COLO829 (cell line): ENCODE data around the gene DHH.
"Not testable (repeated sequence)": the region's sequence is repeated elsewhere in the genome, so short reads cannot be mapped to it uniquely, and the experiment has no call there.

Source experiments
- DNase-seq: peaks from one replicate; pipeline ENCODE4 v3.0.0; 2012; ENCODE audit warnings: low spot score

Gene DHH

DNA sequence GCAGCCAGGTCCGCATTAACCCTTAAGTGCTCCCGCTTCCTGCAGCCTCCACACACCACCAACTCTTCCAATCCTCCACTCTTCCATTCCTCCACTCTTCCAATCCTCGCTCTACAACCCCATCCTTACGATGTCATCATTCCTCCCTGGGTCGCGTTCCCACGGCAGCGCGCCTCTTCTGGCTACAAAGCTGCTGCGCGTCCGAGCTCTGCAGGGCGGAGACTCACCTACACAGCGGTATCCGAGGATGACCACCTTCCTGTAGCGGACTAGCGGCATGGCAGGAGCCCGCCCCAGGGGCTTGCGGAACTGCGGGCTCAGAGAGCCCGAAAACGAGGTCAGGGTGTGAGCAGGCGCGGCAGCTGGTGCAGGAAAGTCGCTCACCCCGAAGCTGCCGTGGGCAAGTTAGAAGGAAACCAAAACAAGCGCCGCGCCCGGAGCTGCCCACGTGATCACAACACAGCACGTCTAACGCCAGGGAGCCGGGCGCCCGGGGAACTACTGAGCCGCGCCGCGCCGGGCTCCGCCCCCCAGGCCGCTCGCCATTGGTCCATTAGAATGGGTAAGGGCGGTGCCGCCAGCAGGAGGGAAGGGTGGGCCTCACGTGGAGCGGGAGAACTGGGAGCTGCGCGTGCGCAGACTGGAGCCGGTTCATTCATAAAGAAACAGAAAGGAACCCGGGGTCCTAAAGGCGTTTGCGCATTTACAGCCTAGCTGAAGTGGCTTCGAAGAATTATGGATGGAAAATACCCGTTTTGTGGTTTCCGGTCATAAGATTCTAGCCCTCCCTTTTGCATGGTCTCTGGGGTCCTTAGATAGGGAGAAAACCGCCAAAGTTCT lies 24.9 kb downstream of the DHH start, which contains the start of gene RHEBL1:
Gene RHEBL1 (minus strand): TSS at position 473 of the 840 bp plus-strand sequence. CDS start 194 bp downstream, at position 279.
- peak; percentile 97 for DNase-seq

DNA sequence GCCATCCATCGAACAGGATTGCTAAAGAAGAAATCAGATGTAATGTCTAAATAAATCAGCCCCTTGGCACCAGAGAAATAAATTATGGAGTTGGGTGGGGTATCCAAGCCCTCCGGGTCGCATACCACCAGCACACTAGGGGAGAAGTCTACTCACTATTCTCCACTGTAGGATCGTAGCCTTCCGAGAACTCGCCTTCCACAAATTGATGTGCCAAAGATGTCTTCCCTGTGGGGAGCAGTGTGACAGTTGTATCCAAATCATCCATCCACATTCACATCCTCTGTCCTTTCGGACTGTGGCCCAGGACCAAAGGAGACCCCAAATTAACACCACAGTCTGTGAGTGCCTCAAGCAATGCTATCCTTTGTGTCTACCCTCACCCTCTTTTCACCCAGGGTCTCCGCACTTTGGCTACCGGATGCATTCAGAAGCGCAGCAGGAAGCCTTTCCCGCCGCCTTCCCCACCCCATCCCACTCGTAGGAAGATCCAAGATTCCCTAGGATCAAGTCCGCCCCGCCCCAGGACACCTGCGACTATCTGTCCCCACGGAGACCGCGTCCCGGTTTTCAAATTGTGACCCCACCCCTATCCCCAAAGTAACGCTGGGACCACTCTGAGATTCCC lies 25.6 kb downstream of the DHH start:
- DNase-seq = no peak

DNA sequence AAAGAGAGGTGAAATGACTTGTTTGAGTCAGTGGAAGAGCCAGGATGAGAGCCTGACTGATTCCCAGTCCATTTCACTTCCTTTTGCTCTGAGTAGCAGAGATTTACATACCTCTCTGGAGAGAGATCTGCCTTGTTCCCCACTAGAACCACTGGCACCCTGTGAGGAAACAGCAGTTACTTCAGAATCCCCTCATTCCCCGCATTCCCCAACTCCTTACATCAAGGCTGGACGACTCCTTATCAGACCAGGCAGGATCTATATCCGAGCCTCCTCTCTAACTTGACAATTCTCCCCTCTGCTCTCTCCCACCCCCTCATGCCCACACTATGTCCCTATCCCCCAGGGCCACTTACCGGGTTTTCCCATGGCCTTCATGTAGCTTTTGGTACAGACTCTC lies 28.5 kb downstream of the DHH start:
- DNase-seq = no peak

DNA sequence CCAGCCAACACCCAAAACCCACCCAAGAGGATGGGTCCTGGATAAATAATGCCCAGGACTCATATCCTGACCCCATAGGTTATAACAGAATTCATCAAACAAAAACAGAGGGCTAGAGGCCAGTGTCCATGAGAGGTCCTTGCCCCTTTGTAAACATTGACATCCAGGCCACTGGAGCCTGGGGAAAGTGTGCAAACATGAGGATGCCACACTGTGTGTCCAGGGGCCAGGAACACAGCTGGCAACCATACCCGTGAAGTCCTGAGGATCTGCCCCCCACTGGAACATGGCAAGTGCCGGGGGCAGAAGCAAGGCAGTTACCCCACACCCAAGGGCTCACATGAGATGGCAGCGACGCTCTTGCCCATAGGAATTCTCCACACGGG lies 29.8 kb downstream of the DHH start:
- DNase-seq = no peak

DNA sequence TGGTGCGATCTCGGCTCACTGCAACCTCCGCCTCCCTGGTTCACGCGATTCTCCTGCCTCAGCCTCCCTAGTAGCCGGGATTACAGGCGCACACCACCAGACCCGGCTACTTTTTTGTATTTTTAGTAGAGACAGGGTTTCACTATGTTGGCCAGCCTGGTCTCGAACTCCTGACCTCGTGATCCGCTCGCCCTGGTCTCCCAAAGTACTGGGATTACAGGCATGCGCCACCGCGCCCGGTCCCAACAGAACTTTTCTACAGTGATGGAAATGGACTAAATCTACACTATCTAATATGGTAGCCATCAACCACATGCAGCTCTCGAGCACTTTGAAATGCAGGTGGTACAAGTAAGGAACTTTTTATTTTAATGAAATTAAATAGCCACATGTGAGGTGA lies 32.7 kb downstream of the DHH start:
- DNase-seq = not testable (repeated sequence)

DNA sequence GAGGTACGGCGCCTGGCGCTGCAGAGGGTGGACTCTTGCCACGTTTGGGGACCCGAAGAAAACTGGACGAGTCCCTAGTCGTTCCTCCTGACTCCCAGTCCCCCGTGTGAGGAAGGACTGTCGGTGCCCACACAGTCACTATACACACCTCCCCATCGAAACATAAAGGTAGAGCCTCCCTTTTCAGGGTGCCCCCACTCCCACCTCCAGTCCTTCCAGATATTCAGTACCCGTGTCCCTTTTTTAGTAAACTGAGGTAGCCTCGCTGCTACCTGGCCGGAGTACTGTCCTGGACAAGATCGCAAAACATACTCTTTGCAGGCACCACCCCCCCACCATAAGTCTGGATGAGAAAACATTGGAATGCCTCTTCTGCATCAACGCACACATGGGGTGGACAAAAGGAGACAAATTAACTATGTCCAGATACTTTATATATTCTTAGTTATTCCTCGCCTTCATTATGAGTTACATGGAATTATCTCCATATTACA lies 33.4 kb downstream of the DHH start:
- DNase-seq = no peak

DNA sequence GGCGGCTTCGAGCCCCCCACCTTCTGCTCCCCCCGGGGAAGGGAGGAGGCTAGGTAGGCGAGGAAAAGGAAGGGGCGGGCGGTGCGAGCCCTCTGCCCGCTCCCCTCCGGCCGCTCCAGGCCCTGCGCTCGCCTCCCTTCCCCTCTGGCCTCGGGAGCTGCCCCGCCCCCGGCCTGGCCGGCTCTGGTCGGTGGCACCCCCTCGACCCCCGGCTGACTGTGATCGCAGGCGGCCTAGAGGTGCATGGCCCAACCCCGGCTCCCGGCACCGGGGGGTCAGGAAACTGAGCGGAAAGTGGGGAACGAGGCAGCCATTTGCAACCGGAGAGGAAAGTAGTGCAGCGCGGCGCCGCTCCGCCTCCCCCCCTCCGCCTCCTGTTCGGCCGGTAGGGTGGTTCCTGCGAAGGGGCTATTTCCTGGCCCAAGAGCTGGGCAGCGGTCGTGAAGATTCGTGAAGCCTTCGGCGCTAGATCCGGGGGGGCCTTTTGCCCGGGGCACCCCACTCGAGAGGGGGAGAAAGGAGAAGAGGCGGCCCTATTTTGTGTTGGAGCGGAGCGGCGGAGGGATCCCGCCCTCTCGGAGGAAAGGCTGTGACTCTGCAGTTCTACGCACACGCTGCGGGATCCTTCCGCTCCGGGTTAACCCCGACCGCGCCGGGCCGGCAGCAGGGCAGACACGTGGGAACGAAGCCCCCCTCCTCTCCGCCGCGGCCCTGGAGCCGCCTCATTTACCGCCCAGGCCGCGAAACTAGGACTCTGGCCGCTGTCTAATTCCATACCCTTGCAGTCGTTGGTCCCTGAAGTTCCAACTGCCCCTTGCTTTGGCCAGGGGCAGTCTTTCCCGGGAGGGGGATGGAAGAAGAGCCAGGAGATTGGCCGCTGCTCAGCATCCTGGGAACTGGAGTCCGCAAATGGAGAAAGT lies 34.1 kb downstream of the DHH start, which contains the start of gene KMT2D:
Gene KMT2D (minus strand): TSS at position 558 of the 920 bp plus-strand sequence. CDS start 5,470 bp downstream, outside the sequence.
- peak; percentile 96 for DNase-seq

DNA sequence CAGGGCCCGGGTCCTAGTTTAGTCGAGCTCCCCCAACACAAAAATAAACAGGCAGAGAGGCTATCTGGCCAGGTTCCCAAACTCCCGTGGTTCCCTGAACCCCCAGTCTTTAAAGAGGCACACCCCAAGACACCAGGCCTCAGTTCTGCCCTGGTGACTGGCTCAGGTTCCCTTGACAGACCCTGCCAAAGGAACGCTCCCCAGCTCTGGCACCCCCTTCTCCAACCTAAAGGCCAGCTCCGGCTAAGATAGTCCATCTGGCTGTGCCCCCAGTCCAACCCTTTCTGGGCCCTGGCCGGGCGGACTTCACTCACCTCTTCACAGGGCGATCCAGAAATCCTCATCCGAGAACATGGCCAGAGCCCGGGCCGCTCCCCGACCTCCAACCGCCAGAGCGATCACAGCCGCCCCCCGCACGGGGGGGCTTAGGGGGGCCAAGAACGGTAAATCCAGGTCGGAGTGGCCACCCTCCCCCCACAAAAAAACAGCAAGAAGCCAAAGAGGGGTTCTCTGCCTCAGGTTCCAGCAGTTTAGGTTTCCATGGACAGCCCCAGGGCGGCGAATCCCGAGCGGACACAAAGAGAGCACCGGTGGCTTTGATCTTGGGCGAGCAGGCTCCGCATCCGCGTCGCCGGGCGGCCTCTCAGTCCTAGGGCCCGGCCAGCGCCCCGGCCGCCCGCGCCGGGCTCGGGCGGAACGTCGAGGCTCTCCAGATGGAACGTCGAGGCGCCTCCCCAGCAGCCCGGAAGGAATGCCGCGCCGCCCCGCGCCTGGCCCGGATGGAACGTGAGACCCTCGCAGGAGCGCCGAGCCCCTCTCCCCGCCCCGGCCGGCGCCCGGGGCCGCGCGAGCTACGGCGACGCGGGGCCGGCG lies 35.1 kb downstream of the DHH start:
- peak; percentile 54 for DNase-seq

DNA sequence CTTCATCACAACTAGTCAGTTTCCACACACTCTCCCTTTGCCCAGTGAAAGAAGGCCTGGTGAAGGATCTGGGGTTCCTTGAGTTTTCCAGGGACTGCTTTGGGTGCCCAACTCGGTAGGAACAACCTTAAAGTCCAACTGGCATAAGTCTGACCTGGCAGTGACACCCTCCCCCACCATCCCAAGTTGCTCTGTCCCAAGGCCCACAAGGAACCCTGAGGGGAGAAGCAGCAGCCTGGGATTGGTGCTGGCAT lies 35.6 kb downstream of the DHH start:
- no peak for DNase-seq

DNA sequence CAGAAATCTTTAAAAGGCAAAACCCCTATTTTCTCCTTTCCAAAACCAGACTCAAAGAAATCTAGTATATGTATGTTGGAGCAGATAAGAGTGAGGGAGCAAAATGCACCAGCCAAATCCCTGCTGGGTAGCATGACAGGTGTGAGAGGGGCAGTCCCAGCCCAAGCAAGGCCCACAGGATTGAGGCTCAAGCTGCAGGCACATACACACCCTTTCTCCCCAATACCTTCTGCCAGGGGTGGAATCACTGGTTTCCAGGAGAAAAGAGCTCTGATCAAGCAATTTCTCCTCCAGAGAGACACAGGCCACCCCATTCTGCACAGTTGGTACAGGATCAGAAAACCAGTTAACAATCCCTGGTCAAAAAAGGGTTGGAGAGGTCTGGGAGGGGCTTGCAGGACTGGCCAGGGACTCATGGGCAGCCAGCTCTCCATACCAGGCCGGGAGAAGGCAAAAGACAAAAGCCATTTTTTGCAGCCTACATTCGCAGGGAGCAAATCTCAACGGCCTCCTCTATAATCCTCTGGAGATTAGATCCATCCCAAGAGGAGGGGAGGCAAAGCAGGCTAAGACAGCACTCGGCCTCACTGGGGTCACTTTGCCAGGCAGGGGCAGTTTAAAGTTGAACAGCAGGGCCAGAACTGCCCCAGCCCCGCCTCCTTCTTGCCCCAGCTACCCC lies 36.1 kb downstream of the DHH start:
- no peak for DNase-seq

DNA sequence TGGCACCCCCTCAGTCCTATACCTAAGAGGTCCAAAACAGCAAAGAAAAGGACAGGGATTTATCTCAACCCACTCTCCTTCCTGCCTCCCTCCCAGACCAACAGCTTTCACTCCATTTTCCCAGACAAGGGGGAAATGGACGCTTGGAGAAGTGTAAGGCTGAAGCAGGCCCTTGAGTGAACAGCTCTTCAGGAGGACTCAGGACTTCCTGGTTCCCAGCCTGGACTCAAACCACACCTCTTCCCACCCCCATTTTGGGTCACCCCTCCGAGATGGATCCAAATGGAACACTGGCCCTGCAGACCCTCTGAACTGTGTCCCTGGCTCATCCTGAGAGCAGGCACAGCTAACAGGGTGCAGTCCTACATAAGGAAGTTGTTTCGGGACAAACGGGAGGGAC lies 36.7 kb downstream of the DHH start:
- no peak for DNase-seq

DNA sequence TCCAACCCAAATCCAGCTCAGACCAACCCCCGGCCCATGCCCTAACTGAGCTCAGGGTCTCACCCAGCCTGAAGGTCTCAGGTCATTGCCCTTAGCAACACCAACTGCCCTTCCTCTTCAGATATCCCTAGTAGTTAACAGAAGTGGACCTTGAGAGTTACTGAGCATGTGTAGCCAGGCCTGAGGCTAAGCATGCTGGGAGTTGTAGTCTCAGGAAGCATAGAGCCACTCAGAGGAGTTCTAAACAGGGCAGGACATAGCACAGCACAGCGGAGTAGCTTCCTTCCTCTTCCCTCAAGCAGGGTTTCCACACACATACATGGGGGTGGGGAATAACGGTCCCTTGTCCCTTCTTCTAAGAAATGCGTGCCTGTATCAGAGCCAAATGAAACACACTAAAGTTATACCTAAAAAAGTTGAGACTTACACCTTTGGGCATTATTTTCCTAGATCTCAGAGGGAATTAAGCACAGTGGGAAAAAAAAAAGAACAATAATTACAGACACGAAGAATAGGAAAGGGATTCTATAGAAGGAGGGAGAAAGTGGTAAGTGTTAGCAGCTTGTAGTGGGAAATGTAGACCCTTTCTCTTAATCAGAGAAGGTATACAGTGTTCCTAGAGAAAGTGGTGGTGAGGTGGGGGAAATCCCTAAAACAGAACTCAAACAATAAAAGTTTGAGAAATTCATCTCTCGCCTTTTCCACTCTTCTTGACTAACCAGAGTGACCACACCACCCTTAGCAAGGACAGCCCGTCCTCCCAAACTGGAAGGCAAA lies 38.4 kb downstream of the DHH start:
- DNase-seq = peak; percentile 96

DNA sequence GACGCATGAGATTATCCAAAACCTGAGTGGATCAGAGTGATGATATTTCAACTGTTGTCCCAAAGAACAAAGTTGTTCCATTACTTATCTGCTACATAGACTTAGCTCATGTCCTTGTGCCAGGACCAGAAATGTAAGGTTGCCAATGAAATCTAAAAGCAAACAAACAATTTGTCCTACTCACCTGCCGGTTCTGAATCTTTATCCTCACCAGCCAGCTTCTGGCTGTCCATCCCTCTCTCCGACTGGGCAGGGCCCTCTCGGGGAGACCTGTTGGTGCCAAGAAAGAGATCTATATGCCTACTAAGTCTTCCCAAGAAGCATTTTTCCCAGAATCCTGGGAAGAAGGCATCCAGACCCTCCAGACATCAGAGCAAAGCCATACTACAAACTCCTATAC lies 39.5 kb downstream of the DHH start:
- DNase-seq = no peak

DNA sequence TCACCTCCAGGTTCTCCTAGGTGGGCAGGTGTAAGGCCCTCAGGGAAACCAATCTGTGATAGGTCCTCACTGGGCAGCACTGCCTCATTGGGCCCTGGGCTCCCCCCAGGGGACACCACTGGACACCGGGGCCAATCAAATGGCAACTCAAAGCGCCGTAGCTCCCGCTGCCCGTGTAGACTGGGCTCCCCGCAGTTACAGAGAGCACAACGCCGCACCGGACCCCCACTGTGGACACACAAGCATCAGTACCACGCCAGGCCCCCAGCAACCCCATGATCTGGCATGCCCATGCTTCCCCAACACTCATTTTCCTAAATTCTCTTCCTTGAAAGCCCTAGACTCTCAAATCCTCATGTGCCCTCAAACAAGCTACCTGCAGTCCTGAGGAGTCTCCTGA lies 40.1 kb downstream of the DHH start:
- DNase-seq = no peak

DNA sequence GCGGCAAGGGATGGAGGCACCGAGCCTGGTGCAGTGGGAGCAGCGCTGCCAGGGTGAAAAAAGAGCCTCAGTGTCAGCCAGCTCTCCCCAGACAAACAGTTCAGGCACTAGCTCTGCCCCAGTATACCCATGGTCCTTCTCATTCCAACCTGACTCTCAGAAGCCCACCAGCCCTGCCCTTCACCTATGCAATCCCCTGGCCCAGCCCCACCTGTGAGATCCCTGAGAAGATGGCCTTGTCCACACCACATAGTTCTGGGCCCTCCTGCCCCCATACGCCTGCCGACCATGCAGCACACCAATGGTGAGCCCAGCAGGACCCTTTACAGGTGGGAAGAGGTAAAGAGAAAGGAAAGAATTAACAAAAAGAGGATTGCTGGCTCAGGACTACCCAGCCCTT lies 40.5 kb downstream of the DHH start:
- no peak for DNase-seq

DNA sequence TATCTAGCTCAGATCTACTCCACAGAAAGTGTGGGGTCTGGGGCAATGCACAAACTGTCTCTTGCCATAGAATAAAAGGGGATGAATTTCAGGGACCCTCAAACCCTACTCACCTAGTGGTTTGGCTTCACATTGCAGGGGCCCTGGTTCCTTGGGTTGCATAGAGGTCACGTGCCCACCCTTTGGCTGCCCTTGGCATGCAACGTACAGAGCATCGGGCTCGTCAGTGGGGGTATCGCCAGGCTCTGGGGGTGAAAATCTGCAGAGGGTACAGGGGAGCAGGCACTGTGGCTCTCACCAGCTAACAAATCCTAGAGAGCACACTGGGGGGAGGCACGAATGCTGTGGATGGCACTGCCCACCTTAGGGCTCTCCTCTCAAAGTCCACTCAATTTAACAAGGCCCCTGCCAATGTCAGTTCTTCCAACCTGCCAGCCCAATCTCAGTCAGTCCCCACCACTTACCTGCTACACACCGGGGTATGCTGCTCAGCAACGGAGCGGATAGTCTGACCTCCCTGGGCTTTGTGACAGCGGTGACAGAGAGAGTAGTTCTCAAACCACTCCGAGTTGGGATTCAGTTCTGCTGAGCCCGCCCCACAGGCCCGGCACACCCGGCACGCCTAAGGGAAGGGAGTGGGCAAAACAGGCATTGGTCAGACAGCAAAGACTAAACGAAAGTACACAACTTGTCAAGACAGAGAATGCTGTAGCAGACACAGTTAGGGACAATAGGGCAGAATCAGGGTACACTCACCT lies 42.0 kb downstream of the DHH start:
- no peak for DNase-seq

DNA sequence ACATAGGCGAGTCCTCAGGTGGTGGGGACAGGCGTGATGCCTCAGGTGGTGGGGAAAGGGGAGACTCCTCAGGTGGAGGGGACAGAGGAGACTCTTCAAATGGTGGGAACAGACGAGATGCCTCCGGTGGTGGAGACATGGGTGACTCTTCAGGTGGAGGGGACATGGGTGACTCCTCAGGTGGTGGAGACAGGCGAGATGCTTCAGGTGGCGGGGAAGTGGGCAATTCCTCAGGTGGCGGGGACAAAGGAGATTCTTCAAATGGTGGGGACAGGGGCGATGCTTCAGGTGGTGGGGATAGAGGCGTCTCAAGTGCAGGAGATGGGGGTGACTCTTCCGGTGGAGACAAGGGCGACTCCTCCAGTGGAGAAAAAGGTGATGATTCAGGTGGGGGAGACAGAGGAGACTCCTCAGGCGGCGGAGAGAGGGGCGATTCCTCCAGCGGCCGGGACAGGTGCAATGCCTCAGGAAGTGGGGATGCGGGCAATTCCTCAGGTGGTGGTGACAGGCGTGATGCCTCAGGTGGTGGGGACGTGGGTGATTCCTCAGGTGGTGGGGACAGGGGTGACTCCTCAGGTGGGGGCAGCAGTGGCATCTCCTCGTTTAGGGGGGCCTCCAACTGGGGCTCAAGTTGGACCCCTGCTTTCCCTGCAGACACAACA lies 42.7 kb downstream of the DHH start:
- no peak for DNase-seq

DNA sequence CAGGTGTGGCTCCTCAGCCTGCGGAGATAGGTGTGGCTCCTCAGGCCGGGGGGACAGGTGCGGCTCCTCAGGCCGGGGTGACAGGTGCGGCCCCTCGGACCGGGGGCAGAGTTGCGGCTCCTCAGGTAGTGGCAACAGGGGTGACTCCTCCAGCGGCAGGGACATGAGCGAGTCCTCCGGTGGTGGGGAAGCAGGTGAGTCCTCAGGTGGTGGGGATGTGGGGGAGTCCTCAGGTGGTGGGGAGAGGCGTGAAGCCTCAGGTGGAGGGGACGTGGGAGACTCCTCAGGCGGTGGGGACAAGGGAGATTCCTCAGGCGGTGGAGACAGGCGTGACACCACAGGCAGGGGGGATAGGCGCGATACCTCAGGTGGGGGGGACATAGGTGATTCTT lies 43.2 kb downstream of the DHH start:
- no peak for DNase-seq
